WI38 (cell line): ENCODE data around the gene YWHAG.
"Not testable (repeated sequence)": the region's sequence is repeated elsewhere in the genome, so short reads cannot be mapped to it uniquely, and the experiment has no call there.

Source experiments
- H3K4me3 ChIP-seq: 2 replicates; pipeline ENCODE4 v1.5.1; 2011; ENCODE audit warnings: low read depth, mild to moderate bottlenecking, control low read depth, low read length
- CTCF ChIP-seq: IDR thresholded peaks from 2 replicates; pipeline ENCODE4 v1.5.1; 2012; ENCODE audit warnings: low read depth, mild to moderate bottlenecking, control low read depth, low read length

YWHAG gene

GRCh38 chr7:76316984-76317781 is 41.6 kb downstream of the YWHAG start:
- no peak for TF ChIP-seq CTCF
- peak overlapping the region; percentile 80 for H3K4me3 ChIP-seq

GRCh38 chr7:76315364-76315763 is 43.4 kb downstream of the YWHAG start:
- no peak for TF ChIP-seq CTCF
- H3K4me3 ChIP-seq = no peak overlapping the region

- H3K4me3 ChIP-seq = not testable (repeated sequence)
Measured at GRCh38 chr7:76314740-76315139, 44.1 kb downstream of the YWHAG start.

GRCh38 chr7:76314042-76314721 is 44.6 kb downstream of the YWHAG start:
- no peak overlapping the region for H3K4me3 ChIP-seq
- TF ChIP-seq CTCF = peak; percentile 99

GRCh38 chr7:76311838-76312237 is 47.0 kb downstream of the YWHAG start:
- not testable (repeated sequence) for H3K4me3 ChIP-seq

- TF ChIP-seq CTCF = no peak
- no peak overlapping the region for H3K4me3 ChIP-seq
Measured at GRCh38 chr7:76310102-76310957, 48.5 kb downstream of the YWHAG start.

- H3K4me3 ChIP-seq = not testable (repeated sequence)
Measured at GRCh38 chr7:76309341-76310101, 49.3 kb downstream of the YWHAG start.

- H3K4me3 ChIP-seq = not testable (repeated sequence)
Measured at GRCh38 chr7:76308874-76309273, 49.9 kb downstream of the YWHAG start.

GRCh38 chr7:76304888-76305375 is 53.9 kb downstream of the YWHAG start:
- H3K4me3 ChIP-seq = no peak overlapping the region
- no peak for TF ChIP-seq CTCF
